Neural cell (in vitro differentiated cells): Measurements from ENCODE around the gene SDHC. TPM values are rescaled to one million over a fixed set of nuclear protein-coding genes. Genes with fewer than 3 reads are reported as not detected.

Experiments used
- H2AFZ ChIP-seq: fragments of 200-600, 300-800 bp; sonication (generic), shearing (Covaris generic); 2 replicates; pipeline ENCODE4 v1.6.0; 2014; ENCODE audit warnings: low read depth, mild to moderate bottlenecking, antibody characterized with exemption, low read length, moderate library complexity
- H3F3A ChIP-seq: fragments of 200-600 bp; shearing (Covaris generic); 2 replicates; pipeline ENCODE4 v1.6.1; 2016; ENCODE audit warnings: mild to moderate bottlenecking, moderate library complexity, mixed read lengths, antibody characterized with exemption, low read length; ENCODE audit not compliant: insufficient read depth, poor library complexity, severe bottlenecking
- H3K27ac ChIP-seq: fragments of 200-600, 300-800 bp; sonication (generic), shearing (Covaris generic); 2 replicates; pipeline ENCODE4 v1.5.1; 2014; ENCODE audit warnings: mild to moderate bottlenecking, low read length, moderate library complexity
- H3K27me3 ChIP-seq: fragments of 300-800, 200-600 bp; sonication (generic), shearing (Covaris generic); 2 replicates; pipeline ENCODE4 v1.6.0; 2014; ENCODE audit warnings: mild to moderate bottlenecking, low read depth, low read length, moderate library complexity; ENCODE audit not compliant: insufficient read depth
- H3K36me3 ChIP-seq: fragments of 300-800, 200-600 bp; sonication (generic), shearing (Covaris generic); 2 replicates; pipeline ENCODE4 v1.5.1; 2014; ENCODE audit warnings: mild to moderate bottlenecking, antibody characterized with exemption, low read length, moderate library complexity; ENCODE audit not compliant: insufficient read depth
- H3K4me2 ChIP-seq: fragments of 300-800, 200-600 bp; sonication (generic), shearing (Covaris generic); 2 replicates; pipeline ENCODE4 v1.6.0; 2014; ENCODE audit warnings: mild to moderate bottlenecking, low read length
- H3K4me3 ChIP-seq: fragments of 300-800, 200-600 bp; sonication (generic), shearing (Covaris generic); 2 replicates; pipeline ENCODE4 v1.5.1; 2014; ENCODE audit warnings: mild to moderate bottlenecking, low read length, moderate library complexity
- H3K79me2 ChIP-seq: fragments of 200-600 bp; shearing (Covaris generic); replicated peaks from 2 replicates; pipeline ENCODE4 v1.6.0; 2014; ENCODE audit warnings: mild to moderate bottlenecking, low read length, moderate library complexity; ENCODE audit not compliant: insufficient read depth
- H3K9ac ChIP-seq: fragments of 300-800, 200-600 bp; sonication (generic), shearing (Covaris generic); 2 replicates; pipeline ENCODE4 v1.6.1; 2016; ENCODE audit warnings: mild to moderate bottlenecking, low read length, mixed read lengths
- H3K9me2 ChIP-seq: fragments of 200-600 bp; shearing (Covaris generic); 2 replicates; pipeline ENCODE4 v1.6.1; 2016; ENCODE audit warnings: mild to moderate bottlenecking, low read length, mixed read lengths; ENCODE audit not compliant: insufficient read depth
- H3K9me3 ChIP-seq: fragments of 200-600, 300-800 bp; sonication (generic), shearing (Covaris generic); 2 replicates; pipeline ENCODE4 v1.6.1; 2016; ENCODE audit warnings: mild to moderate bottlenecking, mixed run types, low read length, moderate library complexity, mixed read lengths
- H4K20me1 ChIP-seq: fragments of 200-600 bp; shearing (Covaris generic); 2 replicates; pipeline ENCODE4 v1.6.1; 2016; ENCODE audit warnings: mild to moderate bottlenecking, mixed run types; ENCODE audit not compliant: insufficient read depth
- CTCF ChIP-seq: fragments of 450-650 bp; IDR thresholded peaks from 2 replicates; pipeline ENCODE4 v1.5.1; 2014; ENCODE audit warnings: antibody characterized with exemption, mild to moderate bottlenecking, moderate library complexity; ENCODE audit not compliant: poor library complexity, severe bottlenecking
- EP300 ChIP-seq: fragments of 450-650 bp; conservative IDR thresholded peaks from 2 replicates; pipeline ENCODE4 v1.6.1; 2014; ENCODE audit warnings: antibody characterized with exemption, mild to moderate bottlenecking, moderate library complexity; ENCODE audit not compliant: poor library complexity, severe bottlenecking
- EZH2 ChIP-seq: fragments of 200-600, 300-800 bp; shearing (Covaris generic), sonication (generic); IDR thresholded peaks from 2 replicates; pipeline ENCODE4 v1.6.1; 2014; ENCODE audit warnings: antibody characterized with exemption, low read length, borderline replicate concordance, mild to moderate bottlenecking; ENCODE audit not compliant: insufficient read depth, poor library complexity, severe bottlenecking
- MXI1 ChIP-seq: fragments of 450-650 bp; conservative IDR thresholded peaks from 2 replicates; pipeline ENCODE4 v1.6.1; 2014; ENCODE audit warnings: antibody characterized with exemption, mild to moderate bottlenecking; ENCODE audit not compliant: poor library complexity, severe bottlenecking
- POLR2AphosphoS5 ChIP-seq: IDR thresholded peaks from 2 replicates; pipeline ENCODE4 v1.6.1; 2012
- RAD21 ChIP-seq: fragments of 450-650 bp; conservative IDR thresholded peaks from 2 replicates; pipeline ENCODE4 v1.6.1; 2014; ENCODE audit warnings: antibody characterized with exemption, mild to moderate bottlenecking, moderate library complexity
- REST ChIP-seq: IDR thresholded peaks from 2 replicates; pipeline ENCODE4 v1.6.1; 2012; ENCODE audit warnings: borderline replicate concordance
- SMC3 ChIP-seq: fragments of 450-650 bp; conservative IDR thresholded peaks from 2 replicates; pipeline ENCODE4 v1.6.1; 2014; ENCODE audit warnings: antibody characterized with exemption, mild to moderate bottlenecking, moderate library complexity; ENCODE audit not compliant: poor library complexity
- TAF1 ChIP-seq: IDR thresholded peaks from 2 replicates; pipeline ENCODE4 v1.6.1; 2012; ENCODE audit warnings: low read depth
- polyA plus RNA-seq: library from polyadenylated mRNA; depleted of rRNA; stranded (reverse); fragments of >200 nt; gene quantifications from 2 replicates; pipeline ENCODE4 v1.2.3, GENCODE V29; 2014

Gene SDHC
- polyA plus RNA-seq, 1 donor from 2014 or later: 41.6 TPM

GRCh38 chr1:161274874-161275273 is 39.3 kb upstream of the SDHC start:
- no peak overlapping the region for H3K27ac ChIP-seq
- H3K4me2 ChIP-seq: no peak overlapping the region
- H2AFZ ChIP-seq: no peak overlapping the region
- no peaks in the 10 kb centered on the region for H3K9me3 ChIP-seq
- H3K4me3 ChIP-seq: no peak overlapping the region
- H3K9ac ChIP-seq: no peak overlapping the region
- H3K36me3 ChIP-seq: no peaks in the 10 kb centered on the region
- H4K20me1 ChIP-seq: no peaks in the 10 kb centered on the region
- no peak for TF ChIP-seq REST
- no peak for TF ChIP-seq MXI1
- TF ChIP-seq EP300: no peak
- no peak for TF ChIP-seq SMC3
- TF ChIP-seq TAF1: no peak
- TF ChIP-seq CTCF: no peak
- no peak for TF ChIP-seq POLR2AphosphoS5
- TF ChIP-seq RAD21: no peak
- no peak for TF ChIP-seq EZH2
- H3F3A ChIP-seq: no peaks in the 10 kb centered on the region
- H3K79me2 ChIP-seq: no peaks in the 10 kb centered on the region
- H3K27me3 ChIP-seq: no peaks in the 10 kb centered on the region
- no peaks in the 10 kb centered on the region for H3K9me2 ChIP-seq

GRCh38 chr1:161282991-161283390 is 31.2 kb upstream of the SDHC start:
- no peak overlapping the region for H3K9ac ChIP-seq
- H2AFZ ChIP-seq: no peak overlapping the region
- H3K9me3 ChIP-seq: no peaks in the 10 kb centered on the region
- H3K4me2 ChIP-seq: no peak overlapping the region
- H3K27me3 ChIP-seq: peaks cover 3% of the 10 kb centered on the region
- H4K20me1 ChIP-seq: no peaks in the 10 kb centered on the region
- TF ChIP-seq EZH2 (no peak), EP300 (no peak), SMC3 (no peak), MXI1 (no peak)
- no peaks in the 10 kb centered on the region for H3K79me2 ChIP-seq
- no peaks in the 10 kb centered on the region for H3K9me2 ChIP-seq
- H3F3A ChIP-seq: no peaks in the 10 kb centered on the region
- H3K36me3 ChIP-seq: no peaks in the 10 kb centered on the region
- H3K4me3 ChIP-seq: no peak overlapping the region
- no peak overlapping the region for H3K27ac ChIP-seq

GRCh38 chr1:161285113-161285512 is 29.1 kb upstream of the SDHC start:
- H3K4me2 ChIP-seq: no peak overlapping the region
- no peak overlapping the region for H3K9ac ChIP-seq
- no peak overlapping the region for H3K27ac ChIP-seq
- no peaks in the 10 kb centered on the region for H3K79me2 ChIP-seq
- H3K4me3 ChIP-seq: no peak overlapping the region
- H3K9me2 ChIP-seq: no peaks in the 10 kb centered on the region
- no peaks in the 10 kb centered on the region for H3K36me3 ChIP-seq
- no peak overlapping the region for H2AFZ ChIP-seq
- H3K27me3 ChIP-seq: peaks cover 3% of the 10 kb centered on the region
- H3K9me3 ChIP-seq: no peaks in the 10 kb centered on the region
- H3F3A ChIP-seq: no peaks in the 10 kb centered on the region
- no peak for TF ChIP-seq TAF1
- no peak for TF ChIP-seq EZH2
- TF ChIP-seq SMC3: no peak
- no peak for TF ChIP-seq EP300
- no peak for TF ChIP-seq POLR2AphosphoS5
- no peak for TF ChIP-seq CTCF
- no peak for TF ChIP-seq RAD21
- no peak for TF ChIP-seq MXI1
- TF ChIP-seq REST: no peak
- H4K20me1 ChIP-seq: no peaks in the 10 kb centered on the region
